Measurements from ENCODE around the gene PGP.

DNA sequence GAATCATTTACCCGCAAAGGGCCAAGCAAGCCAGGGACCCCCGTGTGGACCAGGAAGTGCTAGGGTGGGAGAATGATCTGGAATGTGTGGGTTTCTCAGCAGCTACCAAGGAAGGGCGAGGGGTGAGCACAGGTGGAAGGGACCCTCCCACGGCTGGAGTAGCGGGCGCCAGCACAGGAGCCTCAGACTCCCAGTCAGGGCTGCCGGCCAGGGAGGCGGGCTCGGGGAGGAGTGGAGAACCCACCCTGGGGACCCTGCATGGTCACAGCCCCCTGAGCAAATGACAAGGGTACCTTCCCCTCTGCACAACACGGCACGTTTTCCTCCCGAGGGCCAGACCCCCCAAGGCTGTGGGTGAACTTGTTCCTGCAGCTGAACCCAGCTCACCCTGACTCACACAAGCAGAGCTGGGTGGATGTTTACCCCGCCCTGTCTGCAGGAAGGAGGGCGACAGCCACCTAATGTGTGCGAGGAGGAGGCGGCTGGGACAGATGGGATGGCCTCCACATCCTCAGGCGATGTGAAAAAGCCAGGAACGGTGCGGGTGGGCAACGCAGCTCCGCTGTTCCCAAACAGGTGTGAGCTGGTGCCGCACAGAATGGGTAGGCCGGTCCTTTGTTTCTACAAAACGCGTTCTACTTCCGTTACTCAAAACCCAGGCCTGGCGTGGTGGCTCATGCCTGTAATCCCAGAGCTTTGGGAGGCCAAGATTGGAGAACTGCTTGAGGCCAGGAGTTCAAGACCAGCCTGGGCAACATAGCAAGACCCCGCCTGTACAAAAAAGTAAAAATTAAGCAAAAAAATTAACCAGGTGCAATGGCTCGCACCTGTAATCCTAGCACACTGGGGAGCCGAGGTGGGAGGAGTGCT, 30.5 kb upstream of the PGP start:
- TF ChIP-seq, protein P1, sequence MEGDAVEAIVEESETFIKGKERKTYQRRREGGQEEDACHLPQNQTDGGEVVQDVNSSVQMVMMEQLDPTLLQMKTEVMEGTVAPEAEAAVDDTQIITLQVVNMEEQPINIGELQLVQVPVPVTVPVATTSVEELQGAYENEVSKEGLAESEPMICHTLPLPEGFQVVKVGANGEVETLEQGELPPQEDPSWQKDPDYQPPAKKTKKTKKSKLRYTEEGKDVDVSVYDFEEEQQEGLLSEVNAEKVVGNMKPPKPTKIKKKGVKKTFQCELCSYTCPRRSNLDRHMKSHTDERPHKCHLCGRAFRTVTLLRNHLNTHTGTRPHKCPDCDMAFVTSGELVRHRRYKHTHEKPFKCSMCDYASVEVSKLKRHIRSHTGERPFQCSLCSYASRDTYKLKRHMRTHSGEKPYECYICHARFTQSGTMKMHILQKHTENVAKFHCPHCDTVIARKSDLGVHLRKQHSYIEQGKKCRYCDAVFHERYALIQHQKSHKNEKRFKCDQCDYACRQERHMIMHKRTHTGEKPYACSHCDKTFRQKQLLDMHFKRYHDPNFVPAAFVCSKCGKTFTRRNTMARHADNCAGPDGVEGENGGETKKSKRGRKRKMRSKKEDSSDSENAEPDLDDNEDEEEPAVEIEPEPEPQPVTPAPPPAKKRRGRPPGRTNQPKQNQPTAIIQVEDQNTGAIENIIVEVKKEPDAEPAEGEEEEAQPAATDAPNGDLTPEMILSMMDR (IDR thresholded peaks at IDR 0.05 in 2 of 3, conservative IDR thresholded peaks at IDR 0.05 in 1 of 3; ENCODE audit: borderline replicate concordance in 1 of 3, insufficient read depth in 1 of 3, low read depth in 2 of 3, low read length in 2 of 3): no peak
- TF ChIP-seq POLR2A (IDR thresholded peaks at IDR 0.05; ENCODE audit: borderline replicate concordance, extremely low read depth, insufficient read depth, insufficient read length) (no peak), EGR1 (IDR thresholded peaks at IDR 0.05; ENCODE audit: low read depth) (no peak), YY1 (IDR thresholded peaks at IDR 0.05; ENCODE audit: extremely low read depth, insufficient replicate concordance, low read depth, low read length) (no peak), EZH2 (IDR thresholded peaks at IDR 0.05) (no peak), SRF (IDR thresholded peaks at IDR 0.05; ENCODE audit: low read depth) (no peak), SP1 (IDR thresholded peaks at IDR 0.05; ENCODE audit: low read depth) (no peak), SIN3A (IDR thresholded peaks at IDR 0.05; ENCODE audit: low read depth) (no peak), TCF7L2 (IDR thresholded peaks at IDR 0.05; ENCODE audit: borderline replicate concordance, extremely low read depth, insufficient read depth, insufficient read length) (no peak), ZNF274 (IDR thresholded peaks at IDR 0.05; ENCODE audit: low read depth, low read length) (no peak), POLR2AphosphoS5 (IDR thresholded peaks at IDR 0.05; ENCODE audit: low read depth, low read length) (0 out of 2 replicates have a peak, but pooled peaks have one; percentile 1)
- TF ChIP-seq, protein P2, sequence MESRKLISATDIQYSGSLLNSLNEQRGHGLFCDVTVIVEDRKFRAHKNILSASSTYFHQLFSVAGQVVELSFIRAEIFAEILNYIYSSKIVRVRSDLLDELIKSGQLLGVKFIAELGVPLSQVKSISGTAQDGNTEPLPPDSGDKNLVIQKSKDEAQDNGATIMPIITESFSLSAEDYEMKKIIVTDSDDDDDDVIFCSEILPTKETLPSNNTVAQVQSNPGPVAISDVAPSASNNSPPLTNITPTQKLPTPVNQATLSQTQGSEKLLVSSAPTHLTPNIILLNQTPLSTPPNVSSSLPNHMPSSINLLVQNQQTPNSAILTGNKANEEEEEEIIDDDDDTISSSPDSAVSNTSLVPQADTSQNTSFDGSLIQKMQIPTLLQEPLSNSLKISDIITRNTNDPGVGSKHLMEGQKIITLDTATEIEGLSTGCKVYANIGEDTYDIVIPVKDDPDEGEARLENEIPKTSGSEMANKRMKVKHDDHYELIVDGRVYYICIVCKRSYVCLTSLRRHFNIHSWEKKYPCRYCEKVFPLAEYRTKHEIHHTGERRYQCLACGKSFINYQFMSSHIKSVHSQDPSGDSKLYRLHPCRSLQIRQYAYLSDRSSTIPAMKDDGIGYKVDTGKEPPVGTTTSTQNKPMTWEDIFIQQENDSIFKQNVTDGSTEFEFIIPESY (IDR thresholded peaks at IDR 0.05; ENCODE audit: extremely low read depth, insufficient replicate concordance, low read length): no peak
- TF ChIP-seq, protein P3, sequence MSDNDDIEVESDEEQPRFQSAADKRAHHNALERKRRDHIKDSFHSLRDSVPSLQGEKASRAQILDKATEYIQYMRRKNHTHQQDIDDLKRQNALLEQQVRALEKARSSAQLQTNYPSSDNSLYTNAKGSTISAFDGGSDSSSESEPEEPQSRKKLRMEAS (IDR thresholded peaks at IDR 0.05): no peak
